Peyer's patch (tissue), 4 donors: ENCODE data around the gene FNDC1. TPM values are rescaled to one million over a fixed set of nuclear protein-coding genes. Genes with fewer than 3 reads are reported as not detected.
A peak's percentile ranks its signal among the peaks of the same experiment; 100 is the strongest.

Experiments
- DNase-seq, 3 donors: peaks; one replicate each; pipeline ENCODE4 v3.0.0-alpha.2; 2017 to 2019
- H3K27ac ChIP-seq, 4 donors: fragments of 200-600 bp; sonication (generic); one replicate each; pipeline ENCODE4 v1.5.1; 2016 to 2019
- H3K27me3 ChIP-seq, 2 donors: fragments of 200-600 bp; sonication (generic); one replicate each; pipeline ENCODE4 v1.5.1; 2019
- H3K36me3 ChIP-seq, 3 donors: fragments of 200-600 bp; sonication (generic); one replicate each; pipeline ENCODE4 v1.5.1; 2016 to 2019
- H3K4me1 ChIP-seq, 4 donors: fragments of 200-600 bp; sonication (generic); one replicate each; pipeline ENCODE4 v1.5.1; 2016 to 2019
- H3K4me3 ChIP-seq, 4 donors: fragments of 200-600 bp; sonication (generic); 1 replicate in 3 of 4; 2 replicates in 1 of 4; pipeline ENCODE4 v1.5.1; 2016 to 2019; ENCODE audit warnings: mild to moderate bottlenecking in 1 of 4
- H3K9me3 ChIP-seq, 4 donors: fragments of 200-600 bp; sonication (generic); one replicate each; pipeline ENCODE4 v1.5.1; 2016 to 2019; ENCODE audit warnings: mild to moderate bottlenecking in 1 of 4
- POLR2A ChIP-seq, 2 donors: fragments of 450-650 bp; IDR thresholded peaks; one replicate each; pipeline ENCODE4 v1.5.1; 2017; ENCODE audit warnings: antibody characterized with exemption in 2 of 2, mild to moderate bottlenecking in 2 of 2, moderate library complexity in 2 of 2
- total RNA-seq, 4 donors: library from RNA; depleted of rRNA; stranded (reverse); fragments of >200 nt; gene quantifications; one replicate each; pipeline ENCODE4 v1.1.0, GENCODE V29; 2016
- TF ChIP-seq, protein P1 (sequence below), 6 experiments: fragments of 450-650 bp in 4 of 6; fragments of 200-600 bp in 2 of 6; sonication (generic) in 1 of 6; IDR thresholded peaks; one replicate each; pipeline ENCODE4 v1.5.1; 2017 to 2019; ENCODE audit warnings: antibody characterized with exemption in 6 of 6, mild to moderate bottlenecking in 3 of 6, moderate library complexity in 1 of 6

The FNDC1 gene
- total RNA-seq, 4 donors from 2014 or later = 0.54 to 1.7 TPM; not detected in 2

DNA sequence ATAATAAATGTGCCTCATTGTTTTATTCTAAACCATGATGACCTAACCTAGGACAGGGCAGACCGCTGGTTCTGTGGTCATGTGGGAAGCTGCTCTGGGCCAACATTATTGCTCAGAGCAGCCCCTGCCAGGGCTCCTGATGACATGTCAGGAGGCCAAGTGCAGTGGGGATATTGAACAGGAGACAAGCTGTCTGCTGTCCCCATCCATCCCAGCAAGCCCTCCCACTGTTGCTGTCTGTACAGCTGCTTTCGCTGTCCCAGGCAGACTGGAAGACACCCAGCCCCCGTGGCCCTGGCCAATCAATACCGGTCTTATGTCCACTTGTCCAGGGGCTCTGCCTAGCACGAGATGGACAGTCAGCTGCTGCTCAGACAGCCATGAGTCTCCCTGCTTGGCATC is 43.2 kb upstream of the FNDC1 start:
- H3K36me3 ChIP-seq = no peaks in the 10 kb centered on the region
- no peak overlapping the region for H3K4me3 ChIP-seq
- no peaks in the 10 kb centered on the region for H3K4me1 ChIP-seq
- no peak overlapping the region for H3K27ac ChIP-seq
- H3K9me3 ChIP-seq = no peaks in the 10 kb centered on the region
- no peak for TF ChIP-seq POLR2A (IDR thresholded peaks at IDR 0.05)
- TF ChIP-seq, protein P1, sequence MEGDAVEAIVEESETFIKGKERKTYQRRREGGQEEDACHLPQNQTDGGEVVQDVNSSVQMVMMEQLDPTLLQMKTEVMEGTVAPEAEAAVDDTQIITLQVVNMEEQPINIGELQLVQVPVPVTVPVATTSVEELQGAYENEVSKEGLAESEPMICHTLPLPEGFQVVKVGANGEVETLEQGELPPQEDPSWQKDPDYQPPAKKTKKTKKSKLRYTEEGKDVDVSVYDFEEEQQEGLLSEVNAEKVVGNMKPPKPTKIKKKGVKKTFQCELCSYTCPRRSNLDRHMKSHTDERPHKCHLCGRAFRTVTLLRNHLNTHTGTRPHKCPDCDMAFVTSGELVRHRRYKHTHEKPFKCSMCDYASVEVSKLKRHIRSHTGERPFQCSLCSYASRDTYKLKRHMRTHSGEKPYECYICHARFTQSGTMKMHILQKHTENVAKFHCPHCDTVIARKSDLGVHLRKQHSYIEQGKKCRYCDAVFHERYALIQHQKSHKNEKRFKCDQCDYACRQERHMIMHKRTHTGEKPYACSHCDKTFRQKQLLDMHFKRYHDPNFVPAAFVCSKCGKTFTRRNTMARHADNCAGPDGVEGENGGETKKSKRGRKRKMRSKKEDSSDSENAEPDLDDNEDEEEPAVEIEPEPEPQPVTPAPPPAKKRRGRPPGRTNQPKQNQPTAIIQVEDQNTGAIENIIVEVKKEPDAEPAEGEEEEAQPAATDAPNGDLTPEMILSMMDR (IDR thresholded peaks at IDR 0.05) = no peak
- no peaks in the 10 kb centered on the region for H3K27me3 ChIP-seq
- DNase-seq = no peak

DNA sequence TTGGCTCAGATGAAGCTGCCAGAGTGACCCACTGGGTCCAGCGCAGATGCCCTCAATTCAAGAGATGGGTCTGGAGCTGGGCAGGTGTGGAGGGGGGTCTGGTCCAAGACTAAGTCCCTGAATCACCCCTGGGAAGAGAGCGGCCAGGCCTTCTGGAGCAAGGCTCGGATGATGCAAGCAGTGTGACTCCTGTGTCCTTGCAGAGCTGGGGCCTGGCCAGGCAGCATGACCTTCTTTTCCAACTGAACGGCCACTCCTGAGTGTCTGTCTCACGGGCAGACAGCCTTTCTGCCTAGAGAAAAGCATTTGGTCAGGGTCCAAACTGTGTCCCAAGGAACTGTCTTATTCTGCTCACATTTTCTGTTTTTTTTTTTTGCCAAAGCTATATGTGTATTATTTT is 42.6 kb upstream of the FNDC1 start:
- peak overlapping the region in 1 of 4 donors; percentile 19 for H3K27ac ChIP-seq
- no peaks in the 10 kb centered on the region for H3K27me3 ChIP-seq
- no peaks in the 10 kb centered on the region for H3K9me3 ChIP-seq
- TF ChIP-seq, protein P1 (IDR thresholded peaks at IDR 0.05) = no peak
- no peak for TF ChIP-seq POLR2A (IDR thresholded peaks at IDR 0.05)
- H3K4me3 ChIP-seq = no peak overlapping the region
- H3K4me1 ChIP-seq = no peaks in the 10 kb centered on the region
- DNase-seq = no peak
- no peaks in the 10 kb centered on the region for H3K36me3 ChIP-seq

DNA sequence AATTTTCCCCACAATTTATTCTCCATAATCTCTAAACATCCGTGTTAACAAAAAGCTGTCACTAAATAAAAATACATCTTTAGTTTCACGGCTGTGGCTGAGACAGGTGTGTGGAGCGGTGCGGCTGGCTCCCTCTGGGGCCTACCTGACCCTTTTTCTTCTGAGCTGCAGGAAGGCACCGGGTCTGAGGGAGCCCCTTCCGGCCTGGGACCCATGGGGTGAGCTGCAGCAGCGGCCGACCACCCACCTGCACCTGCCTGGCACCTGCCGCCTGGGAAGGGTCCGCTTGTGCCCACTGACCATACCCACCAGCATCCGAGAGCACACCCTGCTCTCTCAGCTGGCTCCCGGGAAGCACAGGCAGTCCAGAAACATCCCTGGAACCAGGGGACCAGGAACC is 41.5 kb upstream of the FNDC1 start:
- no peaks in the 10 kb centered on the region for H3K27me3 ChIP-seq
- H3K4me3 ChIP-seq = no peak overlapping the region
- no peaks in the 10 kb centered on the region for H3K9me3 ChIP-seq
- peak overlapping the region in 1 of 4 donors; percentile 38 for H3K27ac ChIP-seq
- no peak for TF ChIP-seq POLR2A (IDR thresholded peaks at IDR 0.05)
- TF ChIP-seq, protein P1 (IDR thresholded peaks at IDR 0.05) = no peak
- no peaks in the 10 kb centered on the region for H3K36me3 ChIP-seq
- H3K4me1 ChIP-seq = no peaks in the 10 kb centered on the region
- DNase-seq = no peak

DNA sequence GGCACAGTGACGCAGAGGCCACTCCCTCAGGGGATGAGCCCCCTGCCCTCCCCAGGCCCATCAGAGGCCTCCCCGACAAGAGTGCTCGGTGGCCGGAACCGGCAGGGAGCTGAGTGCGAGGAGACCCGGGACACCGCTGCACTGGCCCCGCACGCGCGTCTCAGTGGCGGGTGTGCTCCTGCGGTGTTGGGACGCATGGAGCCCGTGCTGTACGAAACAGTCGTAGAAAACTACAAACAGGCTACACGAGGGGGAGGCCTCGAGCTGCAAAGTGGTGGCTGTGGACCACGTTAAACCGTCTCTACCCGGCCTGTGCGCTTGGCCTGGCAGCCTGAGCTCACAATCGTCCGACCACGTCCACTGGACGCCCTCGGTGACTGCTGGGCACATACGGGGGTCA is 40.2 kb upstream of the FNDC1 start:
- no peak for TF ChIP-seq POLR2A (IDR thresholded peaks at IDR 0.05)
- TF ChIP-seq, protein P1 (IDR thresholded peaks at IDR 0.05) = no peak
- no peak overlapping the region for H3K4me3 ChIP-seq

DNA sequence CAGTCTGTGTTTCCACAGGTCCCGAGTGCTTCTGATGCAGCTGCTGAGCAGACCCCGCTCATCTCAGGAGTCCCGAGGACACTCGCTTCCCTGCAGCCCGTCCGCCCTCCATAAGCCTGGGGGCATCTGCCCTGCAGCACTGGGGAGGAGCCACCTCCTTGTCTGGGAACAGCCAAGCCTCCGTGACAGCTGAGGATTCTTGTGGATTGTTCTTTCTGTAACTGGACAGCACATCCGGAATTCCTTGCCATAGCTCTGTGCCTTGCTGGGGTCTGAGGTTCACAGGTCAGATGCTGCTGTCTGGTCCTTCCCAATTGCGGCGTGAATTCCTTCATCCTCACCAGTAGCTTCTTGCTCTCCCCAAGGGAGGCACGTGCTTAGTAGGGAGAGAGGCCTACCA is 38.4 kb upstream of the FNDC1 start:
- Histone ChIP-seq H3K9me3 (no peaks in the 10 kb centered on the region), H3K36me3 (no peaks in the 10 kb centered on the region), H3K4me1 (no peaks in the 10 kb centered on the region), H3K27me3 (no peaks in the 10 kb centered on the region), H3K4me3 (no peak overlapping the region), H3K27ac (no peak overlapping the region)
- no peak for DNase-seq
- TF ChIP-seq POLR2A (IDR thresholded peaks at IDR 0.05) = no peak
- TF ChIP-seq, protein P1 (IDR thresholded peaks at IDR 0.05) = no peak

More for the DNA sequence above, 40.2 kb upstream of the FNDC1 start:
- no peaks in the 10 kb centered on the region for H3K9me3 ChIP-seq
- H3K36me3 ChIP-seq = no peaks in the 10 kb centered on the region
- H3K4me1 ChIP-seq = no peaks in the 10 kb centered on the region
- no peaks in the 10 kb centered on the region for H3K27me3 ChIP-seq
- no peak for DNase-seq
- H3K27ac ChIP-seq = no peak overlapping the region

DNA sequence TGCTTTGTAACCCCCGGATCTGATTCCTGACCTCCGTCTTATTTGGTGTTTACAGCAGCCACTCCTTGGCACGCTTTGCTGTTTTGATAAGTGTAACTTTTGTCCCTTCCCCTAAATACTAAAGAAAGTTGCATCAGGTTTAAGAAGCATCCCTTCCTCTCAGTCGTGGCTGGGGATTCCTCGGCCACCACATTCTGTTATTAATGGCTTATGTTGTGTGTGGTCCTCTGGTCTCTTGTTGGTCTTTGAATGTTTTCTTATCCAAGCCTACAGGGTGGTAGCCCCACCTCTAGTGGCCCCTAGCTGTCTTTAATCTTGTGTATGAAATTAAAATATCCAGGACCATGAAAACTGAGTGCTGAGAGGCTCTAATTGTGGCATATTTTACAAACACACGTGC is 37.5 kb upstream of the FNDC1 start:
- no peak overlapping the region for H3K4me3 ChIP-seq
- no peak for DNase-seq
- no peaks in the 10 kb centered on the region for H3K27me3 ChIP-seq
- H3K9me3 ChIP-seq = no peaks in the 10 kb centered on the region
- H3K27ac ChIP-seq = no peak overlapping the region
- no peaks in the 10 kb centered on the region for H3K36me3 ChIP-seq
- H3K4me1 ChIP-seq = no peaks in the 10 kb centered on the region
- no peak for TF ChIP-seq POLR2A (IDR thresholded peaks at IDR 0.05)
- TF ChIP-seq, protein P1 (IDR thresholded peaks at IDR 0.05) = no peak
